HG03135 (cell line): ENCODE data around the gene FLNC.

Source experiments
- ATAC-seq: cut with Tn5 transposase; IDR thresholded peaks from one replicate; pipeline ENCODE4 v1.9.1; 2021; ENCODE audit warnings: mild to moderate bottlenecking, moderate library complexity; ENCODE audit not compliant: unreplicated experiment

FLNC gene

GRCh38 chr7:128829391-128830166 lies 627 bp upstream of the FLNC start:
- no peak for ATAC-seq

DNA sequence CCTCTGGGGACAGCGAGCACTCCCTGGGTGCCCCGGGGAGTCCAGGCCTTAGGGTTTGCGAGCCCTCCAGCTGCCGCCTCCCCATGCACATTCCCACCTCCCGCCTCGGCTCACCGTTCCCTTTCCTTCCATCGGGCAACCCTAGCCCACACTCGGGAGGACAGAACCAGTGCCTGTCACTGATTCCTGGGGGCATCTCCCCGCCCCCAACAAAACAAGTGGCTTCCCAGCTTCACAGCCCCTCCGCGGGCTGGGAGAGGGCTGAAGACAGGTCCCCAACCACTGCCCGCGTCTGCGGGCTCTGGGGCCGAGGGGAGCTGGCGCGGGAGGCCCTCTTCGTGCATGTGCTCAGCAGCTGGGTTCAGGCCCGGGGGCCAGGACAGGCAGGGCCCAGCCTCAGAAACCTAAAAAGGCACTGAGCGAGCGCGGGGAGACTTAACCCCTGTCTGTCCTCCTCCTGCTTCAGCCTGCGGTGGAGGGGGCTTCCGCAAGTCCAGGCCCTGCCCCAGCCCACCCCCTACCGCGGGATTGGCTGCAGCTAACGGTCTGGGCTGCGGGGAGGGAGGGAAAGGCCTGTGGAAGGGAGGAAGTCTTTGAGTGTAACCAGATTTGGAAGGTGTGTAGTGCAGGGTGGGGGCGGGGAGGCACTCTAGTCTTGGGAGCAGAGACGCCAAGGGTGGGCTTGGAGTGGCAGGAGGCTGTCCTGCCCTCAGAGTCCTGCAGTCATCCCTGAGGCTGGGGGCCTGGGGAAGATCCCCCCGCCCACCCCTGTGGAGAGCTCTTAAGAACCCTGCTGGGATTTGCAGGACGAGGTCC lies 1.2 kb downstream of the FLNC start:
- no peak for ATAC-seq

DNA sequence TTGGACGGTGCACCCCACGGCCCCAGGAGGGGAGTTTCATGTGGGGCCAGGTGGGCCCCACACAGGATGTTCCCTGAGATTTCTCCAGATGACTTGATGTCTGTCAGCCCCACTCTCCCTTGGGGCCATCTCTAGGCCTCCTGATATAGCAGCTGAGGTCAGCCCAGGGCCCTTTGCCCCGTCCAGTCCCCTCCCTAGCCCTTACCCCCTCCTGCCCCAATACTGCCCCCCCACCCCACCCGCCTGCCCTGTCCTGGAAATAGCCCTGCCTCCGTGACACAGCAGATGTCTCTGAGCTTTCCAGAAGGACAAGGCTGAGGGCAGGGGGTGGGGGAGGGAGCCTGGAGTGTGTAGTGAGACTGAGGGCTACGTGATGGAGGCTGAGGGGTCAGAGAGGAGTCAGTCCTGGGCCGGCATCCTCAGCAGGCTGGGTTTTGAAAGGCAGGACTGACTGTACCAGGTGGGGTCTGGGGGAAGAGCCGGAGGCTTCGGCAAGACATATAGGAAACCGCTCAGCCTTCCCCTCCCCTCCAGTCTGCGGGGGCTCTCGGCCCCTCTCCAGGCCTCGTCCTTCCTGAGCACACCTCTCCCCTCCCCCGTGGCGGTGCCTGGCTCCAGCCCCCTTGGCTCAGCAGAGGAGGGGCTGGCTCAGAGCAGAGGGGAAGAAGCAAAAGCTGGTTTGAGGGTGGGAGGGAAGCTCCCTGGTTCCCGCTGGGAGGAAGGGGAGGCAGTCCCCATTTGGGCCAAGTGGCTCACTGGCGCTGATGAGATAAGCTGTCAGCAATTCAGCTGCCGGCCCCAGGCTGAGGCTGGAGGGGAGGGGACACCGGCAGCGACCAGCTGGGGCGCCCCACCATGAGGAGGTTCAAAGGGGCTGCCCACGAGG lies 2.0 kb downstream of the FLNC start:
- no peak for ATAC-seq

DNA sequence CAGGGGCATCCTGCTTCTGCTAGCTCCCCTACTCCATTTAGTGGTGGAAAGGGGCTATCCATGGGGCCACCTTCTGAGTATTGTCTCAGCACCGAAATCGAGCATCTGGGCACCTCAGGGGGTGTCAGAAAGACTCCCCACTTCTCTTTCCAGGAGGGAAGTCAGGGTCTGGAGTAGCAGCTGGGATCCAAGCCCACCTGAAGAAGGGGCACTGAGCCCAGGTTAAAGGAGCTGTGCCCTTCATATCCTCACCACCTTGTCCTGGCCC lies 2.6 kb downstream of the FLNC start:
- no peak for ATAC-seq

DNA sequence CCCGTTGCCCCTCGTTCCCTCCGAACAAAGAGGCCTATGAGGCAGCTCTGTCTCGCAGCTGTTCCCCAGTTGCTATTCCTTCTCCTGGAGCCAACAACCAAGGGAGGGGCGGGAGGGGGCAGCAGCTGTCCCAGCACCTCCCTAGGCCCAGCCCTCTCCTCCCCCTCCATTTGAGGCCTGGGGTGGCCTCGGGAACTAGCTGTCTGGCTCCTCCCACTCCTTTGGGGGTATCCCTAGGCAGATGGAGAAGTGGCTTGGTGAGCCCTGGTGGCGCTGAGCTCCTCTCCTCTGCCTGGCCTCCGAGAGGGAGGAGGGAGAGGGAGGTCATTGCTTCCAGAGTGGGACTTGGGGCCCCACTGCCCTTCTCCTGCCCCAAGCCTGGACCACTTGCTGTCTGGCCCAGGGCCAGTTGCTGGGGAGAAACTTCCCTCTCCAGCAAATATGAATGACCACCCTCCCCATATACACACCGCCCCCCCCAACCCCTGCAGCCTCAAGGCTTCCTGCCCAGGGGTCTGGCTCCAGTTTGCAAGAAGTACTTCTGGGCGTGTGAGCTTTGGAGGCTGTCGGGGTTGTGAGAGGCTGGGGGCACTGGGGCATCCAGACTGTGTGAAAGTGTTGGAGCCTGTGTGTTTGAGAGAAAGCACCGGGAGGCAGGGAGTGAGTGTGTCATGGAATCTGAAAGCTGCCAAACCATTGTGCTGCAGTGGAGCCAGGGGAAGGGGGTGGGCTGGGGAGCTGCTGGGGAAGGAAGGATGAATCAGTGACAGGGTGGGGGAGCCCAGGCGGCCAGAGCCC lies 3.1 kb downstream of the FLNC start:
- ATAC-seq: no peak

GRCh38 chr7:128833946-128834325 lies 3.7 kb downstream of the FLNC start:
- no peak for ATAC-seq

- no peak for ATAC-seq
These were observed 5.1 kb downstream of the FLNC start for GRCh38 chr7:128835231-128835751.

GRCh38 chr7:128835790-128836641 lies 5.8 kb downstream of the FLNC start:
- ATAC-seq: no peak

DNA sequence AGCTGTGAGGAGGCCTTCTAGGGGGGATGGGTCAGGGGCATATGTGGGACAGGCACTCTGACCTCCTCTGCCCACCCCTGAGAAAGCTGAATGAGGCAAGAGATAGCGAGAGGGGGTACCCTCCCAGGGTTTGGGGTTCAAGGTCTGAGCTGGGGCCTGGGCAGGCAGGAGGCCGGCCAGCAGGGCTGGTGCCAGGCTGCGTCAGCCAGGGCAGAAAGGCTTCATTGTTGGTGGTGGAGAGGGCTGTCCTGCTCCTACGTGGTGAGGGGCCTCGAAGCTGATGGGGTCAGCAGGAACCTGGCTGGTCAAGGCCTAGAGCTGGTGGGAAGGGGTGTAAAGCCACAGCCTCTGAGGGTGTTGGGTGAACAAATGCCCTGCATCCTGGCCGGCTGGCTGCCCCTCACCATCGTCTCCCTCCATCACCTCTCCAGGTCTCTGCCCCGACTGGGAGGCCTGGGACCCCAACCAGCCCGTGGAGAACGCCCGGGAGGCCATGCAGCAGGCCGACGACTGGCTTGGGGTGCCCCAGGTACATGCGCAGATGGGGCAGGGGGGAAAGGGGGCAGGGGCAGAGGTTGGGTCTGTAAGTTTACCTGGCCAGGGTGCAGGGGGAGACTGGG lies 6.6 kb downstream of the FLNC start:
- no peak for ATAC-seq

DNA sequence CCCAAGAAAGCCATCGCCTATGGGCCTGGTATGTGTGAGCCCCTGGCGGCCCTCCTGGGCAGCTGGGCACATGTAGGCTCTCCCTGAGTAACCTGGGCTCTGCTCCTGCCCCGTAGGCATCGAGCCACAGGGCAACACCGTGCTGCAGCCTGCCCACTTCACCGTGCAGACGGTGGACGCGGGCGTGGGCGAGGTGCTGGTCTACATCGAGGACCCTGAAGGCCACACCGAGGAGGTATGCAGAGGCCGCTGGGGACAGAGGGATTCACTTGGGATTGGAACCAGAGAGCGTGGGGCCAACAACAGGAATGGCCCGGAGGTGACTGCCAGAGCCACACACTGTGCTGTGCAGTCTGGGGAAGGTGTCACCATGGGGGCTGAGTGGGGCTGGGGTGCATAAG lies 7.3 kb downstream of the FLNC start:
- no peak for ATAC-seq

GRCh38 chr7:128838109-128838779 lies 8.0 kb downstream of the FLNC start:
- no peak for ATAC-seq

- ATAC-seq: no peak
These were observed 8.9 kb downstream of the FLNC start for GRCh38 chr7:128838981-128839731.

DNA sequence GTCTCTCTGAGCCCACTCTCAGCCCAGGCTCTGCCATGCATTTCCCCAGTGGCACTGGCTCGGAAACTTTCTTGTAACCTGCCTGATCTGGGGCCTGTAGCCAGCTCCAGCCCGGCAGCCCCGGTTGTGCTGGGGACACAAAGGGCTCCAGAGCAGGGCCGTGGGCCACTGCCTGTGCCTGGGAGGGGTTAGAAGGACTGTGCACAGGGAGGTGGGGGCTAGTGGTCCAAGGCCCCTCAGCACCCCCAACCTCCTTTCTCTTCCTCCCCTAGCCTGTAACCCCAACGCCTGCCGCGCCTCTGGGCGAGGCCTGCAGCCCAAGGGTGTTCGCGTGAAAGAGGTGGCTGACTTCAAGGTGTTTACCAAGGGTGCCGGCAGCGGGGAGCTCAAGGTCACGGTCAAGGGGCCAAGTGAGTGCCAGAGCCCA lies 9.6 kb downstream of the FLNC start:
- ATAC-seq: no peak

GRCh38 chr7:128840326-128841170 lies 10.3 kb downstream of the FLNC start:
- no peak for ATAC-seq

- no peak for ATAC-seq
These were observed 11.0 kb downstream of the FLNC start for GRCh38 chr7:128841171-128841690.

GRCh38 chr7:128841921-128842673 lies 11.9 kb downstream of the FLNC start:
- no peak for ATAC-seq
